ENCODE data around the gene PRSS56.
A peak's percentile ranks its signal among the peaks of the same experiment; 100 is the strongest.
"Not testable (repeated sequence)": the region's sequence is repeated elsewhere in the genome, so short reads cannot be mapped to it uniquely, and the experiment has no call there.

PRSS56 gene

DNA sequence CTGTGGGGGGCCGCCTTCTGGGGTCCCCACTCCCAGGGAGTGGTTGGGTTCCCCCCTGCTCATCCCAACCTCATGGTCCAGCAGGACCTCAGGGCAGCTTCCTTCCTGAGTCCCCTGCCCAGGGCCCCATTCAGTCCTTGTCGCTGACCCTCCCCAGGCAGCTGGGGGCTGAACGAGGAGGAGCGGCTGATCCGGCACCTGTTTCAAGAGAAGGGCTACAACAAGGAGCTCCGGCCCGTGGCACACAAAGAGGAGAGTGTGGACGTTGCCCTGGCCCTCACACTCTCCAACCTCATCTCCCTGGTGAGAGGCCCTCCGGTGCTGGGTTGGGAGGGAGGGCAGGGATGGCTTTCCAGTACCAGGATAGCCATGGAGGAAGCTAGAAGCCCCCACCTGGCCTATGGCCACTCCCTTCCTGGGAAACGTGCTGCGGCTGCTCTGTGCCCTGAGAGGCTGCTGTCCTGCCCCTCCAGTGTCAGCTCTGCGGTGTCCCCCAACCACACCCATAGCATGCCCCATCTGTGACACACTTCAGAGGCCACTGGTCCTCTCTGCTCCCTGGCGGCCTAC lies 6.3 kb downstream of the PRSS56 start:
- no peak for DNase-seq

DNA sequence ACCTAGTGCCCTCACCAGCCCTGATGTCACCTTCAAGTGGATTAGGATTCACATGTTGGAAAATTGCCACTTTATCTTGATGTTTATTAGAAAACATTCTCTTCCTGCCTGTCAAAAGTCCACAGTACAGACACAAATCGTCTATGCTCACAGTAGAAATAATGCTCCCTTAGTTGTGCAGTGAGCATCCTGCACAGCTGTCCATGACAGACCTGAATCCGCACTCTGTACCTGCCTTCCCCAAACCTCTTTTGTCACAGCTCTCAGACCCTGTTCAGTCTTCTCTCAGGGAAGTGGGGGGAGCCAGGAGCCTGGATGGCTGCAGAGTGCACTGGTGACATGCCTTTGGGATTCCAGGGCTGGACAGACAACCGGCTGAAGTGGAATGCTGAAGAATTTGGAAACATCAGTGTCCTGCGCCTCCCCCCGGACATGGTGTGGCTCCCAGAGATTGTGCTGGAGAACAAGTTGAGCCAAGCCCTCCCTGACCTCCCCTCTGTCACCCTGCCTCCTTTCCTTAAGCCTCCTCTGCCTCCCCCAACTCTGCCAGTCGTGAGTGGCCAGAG lies 7.8 kb downstream of the PRSS56 start:
- DNase-seq, result no peak

DNA sequence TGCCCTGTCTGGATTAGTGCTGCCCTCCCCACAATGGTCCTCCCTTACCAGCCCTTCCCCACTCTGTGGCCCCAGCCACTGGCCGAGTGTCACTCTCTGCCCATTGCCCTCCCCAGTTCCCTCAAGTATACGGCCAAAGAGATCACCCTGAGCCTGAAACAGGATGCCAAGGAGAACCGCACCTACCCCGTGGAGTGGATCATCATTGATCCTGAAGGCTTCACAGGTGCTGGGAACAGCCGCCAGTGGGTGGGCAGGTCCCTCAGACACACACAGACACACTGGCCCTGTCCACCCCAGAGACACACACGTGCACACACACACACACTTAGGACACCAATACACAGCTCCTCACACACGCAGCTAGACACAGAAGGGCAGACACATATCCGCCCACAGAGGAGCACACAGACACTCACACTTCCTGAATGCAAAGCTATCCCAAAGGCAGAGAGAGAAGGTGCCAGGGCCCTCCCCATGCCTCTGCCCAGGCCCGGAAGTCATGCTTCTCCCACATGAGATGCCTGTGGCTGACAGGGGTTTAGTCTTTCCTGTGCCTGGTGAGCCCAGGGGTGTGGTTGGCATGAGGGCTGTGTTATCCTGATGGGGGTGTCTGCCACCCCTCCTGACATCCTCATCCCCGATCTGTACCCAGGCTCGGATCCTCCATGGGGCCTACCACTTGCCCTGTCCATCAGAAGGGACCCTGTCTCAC lies 8.7 kb downstream of the PRSS56 start:
- no peak for DNase-seq

DNA sequence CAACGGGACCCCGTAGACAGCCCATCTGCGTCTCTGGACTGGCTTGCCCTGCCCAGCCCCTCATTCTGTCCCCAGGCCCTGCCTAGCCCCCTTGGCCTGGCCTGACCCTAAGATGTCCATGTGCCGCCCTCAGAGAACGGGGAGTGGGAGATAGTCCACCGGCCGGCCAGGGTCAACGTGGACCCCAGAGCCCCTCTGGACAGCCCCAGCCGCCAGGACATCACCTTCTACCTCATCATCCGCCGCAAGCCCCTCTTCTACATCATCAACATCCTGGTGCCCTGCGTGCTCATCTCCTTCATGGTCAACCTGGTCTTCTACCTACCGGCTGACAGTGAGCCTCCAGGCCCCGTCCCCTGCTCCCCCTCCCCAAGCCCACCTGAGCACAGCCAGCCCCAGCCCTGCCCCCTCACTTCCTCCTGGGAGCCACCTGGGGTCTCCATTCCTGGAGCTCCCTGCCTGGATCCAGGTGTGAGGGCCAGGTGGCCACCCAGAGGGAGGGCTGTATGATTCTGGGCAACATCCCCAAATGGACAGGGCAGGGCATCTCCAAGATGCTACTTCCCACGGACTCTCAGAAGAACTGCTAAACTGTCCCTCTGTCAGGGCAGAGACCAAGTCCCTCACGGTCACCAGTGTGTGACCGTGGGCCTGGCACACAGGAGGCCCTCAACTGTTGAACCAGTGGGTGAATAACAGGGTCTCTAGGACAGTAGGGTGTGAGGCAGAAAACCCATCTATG lies 9.8 kb downstream of the PRSS56 start:
- no peak for DNase-seq

DNA sequence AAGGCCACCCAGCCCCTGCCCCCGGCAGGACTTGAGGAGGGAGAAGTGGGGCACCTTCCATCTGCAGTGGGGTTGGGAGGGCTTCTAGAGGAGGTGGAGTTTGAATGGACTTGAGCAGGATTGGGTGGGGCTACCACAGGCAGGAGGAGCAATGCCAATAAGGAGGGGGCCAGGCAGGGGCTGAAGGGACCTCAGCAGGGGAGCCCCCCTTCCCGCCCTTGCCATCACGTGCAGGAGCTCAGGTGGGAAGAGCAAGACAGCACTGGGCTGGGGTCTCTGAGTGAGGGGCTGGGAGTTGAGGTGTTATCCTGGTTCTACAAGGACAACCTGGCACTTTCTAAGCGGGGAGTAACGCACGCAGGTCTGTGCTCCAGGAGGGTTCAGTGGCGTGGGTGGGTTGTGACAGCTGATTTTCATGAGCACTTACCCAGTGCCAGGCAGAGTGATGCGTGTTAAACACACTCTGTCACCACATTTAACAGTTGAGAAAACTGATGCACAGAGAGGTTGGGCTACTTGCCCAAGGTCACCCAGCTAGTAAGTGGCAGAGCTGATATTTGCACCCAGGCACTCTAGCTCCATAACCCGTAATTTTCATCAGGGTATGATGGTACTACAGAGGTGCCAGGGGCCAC lies 10.6 kb downstream of the PRSS56 start:
- no peak for DNase-seq

DNA sequence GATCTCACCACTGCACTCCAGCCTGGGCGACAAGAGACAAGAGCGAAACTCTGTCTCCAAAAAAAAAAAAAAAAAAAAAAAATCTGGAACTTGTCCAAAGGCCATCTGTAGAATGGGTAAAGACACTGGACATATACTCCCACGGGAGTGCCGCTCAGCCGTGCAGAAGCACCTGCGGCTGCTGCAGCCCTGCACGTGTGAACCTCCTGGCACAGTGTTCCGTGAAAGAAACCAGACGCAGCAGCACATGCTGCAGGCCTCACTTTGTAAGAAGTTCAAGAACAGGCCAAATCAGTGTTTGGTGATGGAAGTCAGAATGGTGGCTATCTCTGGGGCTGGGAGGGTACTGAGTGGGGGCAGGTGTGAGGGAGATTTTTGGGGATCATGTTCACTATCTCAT lies 12.2 kb downstream of the PRSS56 start:
- no peak for DNase-seq

DNA sequence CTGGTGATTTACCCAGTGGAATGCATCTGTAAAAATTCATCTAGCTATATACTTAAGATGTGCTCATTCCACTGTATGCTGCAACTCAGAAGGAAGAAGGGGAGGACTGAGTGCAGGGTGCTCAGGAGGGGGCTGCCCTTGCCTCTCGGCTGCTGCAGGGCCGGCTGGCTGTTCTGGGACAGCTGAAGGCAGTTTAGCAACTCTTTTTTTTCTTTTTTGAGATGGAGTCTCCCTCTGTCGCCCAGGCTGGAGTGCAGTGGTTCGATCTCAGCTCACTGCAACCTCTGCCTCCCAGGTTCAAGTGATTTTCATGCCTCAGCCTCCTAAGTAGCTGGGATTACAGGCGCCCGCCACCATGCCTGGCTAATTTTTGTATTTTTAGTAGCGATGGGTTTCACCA lies 12.6 kb downstream of the PRSS56 start:
- not testable (repeated sequence) for DNase-seq

DNA sequence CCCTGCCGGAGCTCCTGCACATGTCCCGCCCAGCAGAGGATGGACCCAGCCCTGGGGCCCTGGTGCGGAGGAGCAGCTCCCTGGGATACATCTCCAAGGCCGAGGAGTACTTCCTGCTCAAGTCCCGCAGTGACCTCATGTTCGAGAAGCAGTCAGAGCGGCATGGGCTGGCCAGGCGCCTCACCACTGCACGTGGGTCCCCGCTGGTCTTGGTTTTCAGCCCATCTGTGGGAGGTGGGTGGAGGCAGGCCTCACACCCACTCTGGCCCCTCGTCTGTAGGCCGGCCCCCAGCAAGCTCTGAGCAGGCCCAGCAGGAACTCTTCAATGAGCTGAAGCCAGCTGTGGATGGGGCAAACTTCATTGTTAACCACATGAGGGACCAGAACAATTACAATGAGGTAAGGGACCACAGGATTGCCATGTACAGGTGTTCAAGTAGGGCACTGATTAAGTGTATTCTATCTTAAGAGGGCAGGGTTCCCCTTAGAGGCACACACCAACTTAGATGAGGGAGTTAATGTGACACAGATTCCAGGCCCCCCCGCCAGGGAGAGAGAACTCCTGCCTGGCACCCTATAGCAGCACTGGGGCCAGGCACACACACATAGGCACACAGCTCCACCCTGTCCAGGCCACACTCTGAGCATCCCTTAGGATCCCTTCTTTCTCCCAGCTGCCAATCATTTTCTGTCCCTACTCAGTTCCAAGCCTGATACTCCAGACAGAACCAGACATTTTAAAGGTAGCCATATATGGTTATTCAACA lies 13.9 kb downstream of the PRSS56 start:
- DNase-seq, result peak; percentile 11

DNA sequence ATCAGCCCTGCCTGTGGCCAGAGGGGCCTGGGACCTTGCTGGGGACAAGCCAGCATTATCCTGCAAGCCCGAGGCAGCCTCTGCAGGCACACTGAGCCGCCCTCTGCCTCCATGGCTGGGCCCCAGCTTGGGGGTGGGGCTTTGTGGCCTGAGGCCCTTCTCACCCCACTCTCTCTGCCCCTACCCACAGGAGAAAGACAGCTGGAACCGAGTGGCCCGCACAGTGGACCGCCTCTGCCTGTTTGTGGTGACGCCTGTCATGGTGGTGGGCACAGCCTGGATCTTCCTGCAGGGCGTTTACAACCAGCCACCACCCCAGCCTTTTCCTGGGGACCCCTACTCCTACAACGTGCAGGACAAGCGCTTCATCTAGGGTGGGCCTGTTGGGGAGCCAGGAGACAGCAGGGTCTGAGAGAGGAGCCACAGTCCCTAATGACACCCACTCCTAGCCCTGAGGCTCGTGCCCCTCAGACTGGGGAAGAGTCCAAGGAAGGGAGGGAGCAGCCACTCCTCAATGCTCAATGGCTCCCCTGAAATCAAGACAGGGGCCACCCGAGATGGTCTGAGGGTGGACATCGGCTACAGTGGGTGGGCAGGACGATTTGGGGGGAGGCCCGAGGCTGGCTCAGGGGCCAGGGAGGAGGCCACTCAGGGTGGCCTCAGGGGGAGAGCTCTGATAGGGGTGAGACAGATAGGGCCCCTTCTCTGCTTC lies 14.9 kb downstream of the PRSS56 start:
- DNase-seq, result peak; percentile 6

DNA sequence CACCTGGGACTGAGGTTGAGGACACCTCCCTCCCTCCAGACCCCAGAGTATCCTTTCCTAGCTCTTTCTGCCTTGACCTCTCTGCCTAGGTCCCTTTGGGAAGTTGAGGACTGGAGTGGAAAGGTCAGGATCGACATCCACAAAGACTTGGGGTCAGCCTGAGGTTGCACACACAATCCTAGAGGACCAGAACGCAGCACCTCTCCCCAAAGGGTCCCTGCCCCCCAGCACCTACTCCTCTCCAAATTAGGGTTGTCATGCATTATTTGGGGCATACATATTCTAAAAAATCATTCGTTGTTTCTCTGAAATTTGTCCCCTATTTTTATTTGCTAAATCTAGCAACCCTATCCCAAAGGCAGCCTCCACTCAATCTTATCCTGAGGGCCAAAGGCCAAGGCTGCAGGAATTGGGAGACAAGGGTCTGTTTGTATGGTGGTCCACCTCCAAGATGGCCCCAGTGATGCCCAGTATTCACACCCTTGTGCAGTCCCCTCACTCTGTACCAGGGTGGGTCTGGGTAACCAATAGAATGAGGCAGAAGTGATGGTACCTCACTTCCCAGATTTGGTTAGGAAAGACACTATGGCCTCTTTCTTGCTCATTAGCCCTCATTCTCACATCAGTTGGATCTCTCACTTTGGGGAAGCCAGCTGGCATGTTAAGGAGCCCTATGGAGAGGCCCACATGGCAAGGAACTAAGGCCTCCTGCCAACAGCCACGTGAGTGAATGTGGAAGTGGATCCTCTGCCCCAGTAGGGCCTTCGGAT lies 15.8 kb downstream of the PRSS56 start:
- no peak for DNase-seq

DNA sequence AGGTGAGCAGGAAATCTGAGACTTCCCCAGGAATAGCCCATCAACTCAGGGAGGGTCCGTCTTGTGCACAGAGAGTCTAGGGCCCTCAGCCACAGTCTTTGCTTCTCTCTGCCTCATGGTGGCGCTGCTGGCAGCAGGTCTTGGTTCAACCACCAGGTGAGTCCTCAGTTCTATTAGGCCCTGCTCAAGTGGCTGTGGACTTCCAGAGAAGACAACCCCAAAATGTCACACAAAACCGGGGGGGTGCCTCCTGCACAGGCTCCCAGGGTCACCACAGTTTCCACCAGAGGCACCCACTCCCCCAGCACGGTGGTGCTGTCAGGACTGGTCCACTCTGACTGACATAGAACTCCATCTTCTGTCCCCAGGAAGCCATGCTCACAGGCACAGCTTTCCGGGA lies 16.9 kb downstream of the PRSS56 start:
- DNase-seq, result no peak

DNA sequence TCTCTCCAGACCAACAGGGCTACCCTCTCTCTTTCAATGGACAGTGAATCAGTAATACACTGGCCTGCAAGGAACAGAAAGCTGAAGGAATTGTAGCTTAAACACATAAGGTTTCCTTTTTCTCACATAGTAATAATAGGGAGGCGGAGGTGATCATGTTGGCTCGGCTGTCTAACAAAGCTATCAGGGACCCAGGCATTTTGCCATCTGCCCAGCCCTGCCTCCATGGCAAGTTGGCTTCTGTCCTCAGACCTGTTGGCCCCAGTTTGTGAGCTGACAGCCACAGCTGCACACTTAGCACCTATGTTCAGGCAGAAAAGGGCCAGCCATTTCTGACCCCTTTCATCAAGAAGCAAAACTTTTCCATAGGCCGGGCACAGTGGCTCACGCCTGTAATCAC lies 17.3 kb downstream of the PRSS56 start:
- DNase-seq, result no peak

DNA sequence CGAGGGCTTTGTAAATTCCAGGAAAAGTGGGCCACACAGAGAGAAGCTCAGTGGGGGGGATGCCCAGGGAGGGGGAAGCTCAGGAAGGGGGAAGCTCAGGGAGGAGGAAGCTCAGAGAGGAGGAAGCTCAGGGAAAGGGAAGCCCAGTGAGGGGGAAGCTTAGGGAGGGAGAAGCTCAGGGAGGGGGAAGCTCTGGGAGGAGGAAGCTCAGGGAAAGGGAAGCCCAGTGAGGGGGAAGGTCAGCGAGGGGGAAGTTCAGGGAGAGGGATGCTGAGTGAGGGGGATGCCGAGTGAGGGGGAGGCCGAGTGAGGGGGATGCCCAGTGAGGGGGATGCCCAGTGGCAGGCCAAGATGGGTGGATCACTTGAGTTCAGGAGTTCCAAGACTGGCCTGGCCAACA lies 18.5 kb downstream of the PRSS56 start:
- no peak for DNase-seq

DNA sequence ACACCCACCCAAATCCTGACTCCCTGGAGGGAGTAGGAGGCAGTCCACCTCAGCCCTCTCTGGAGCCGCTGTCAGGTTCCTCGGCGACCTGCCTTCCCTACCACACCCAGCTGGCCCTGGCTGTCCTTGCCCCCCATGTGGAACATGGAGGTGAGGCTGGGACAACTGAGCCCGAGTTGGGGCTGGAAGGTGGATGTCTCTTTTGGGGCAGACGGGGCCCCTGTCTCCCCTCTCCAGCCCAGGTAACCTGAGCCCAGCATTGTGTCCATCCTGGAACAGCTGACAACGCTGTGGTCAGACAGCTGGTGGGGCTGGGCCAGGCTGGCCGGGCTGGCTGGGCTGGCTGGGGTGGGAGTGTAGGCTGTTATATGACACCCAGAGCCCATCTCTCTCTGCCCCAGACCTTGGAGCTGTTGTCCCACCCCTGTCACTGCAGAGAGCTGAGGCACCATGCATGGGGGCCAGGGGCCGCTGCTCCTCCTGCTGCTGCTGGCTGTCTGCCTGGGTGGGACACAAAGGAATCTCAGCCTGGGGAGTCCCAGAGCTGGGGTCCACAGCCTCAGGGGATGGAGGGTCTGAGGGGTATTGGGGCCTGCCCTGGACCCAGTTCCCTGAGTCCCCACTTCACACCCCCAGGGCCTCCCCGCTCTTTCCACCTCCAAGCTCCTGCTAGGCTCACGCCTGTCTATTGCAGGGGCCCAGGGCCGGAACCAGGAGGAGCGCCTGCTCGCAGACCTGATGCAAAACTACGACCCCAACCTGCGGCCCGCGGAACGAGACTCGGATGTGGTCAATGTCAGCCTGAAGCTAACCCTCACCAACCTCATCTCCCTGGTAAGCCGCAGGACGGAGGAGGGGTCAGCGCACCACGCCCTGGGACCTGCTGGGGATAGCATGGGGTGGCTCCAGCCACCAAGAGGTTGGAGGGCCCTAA lies 19.4 kb downstream of the PRSS56 start, which contains the start of gene CHRNG:
Gene CHRNG (plus strand): TSS at position 395 of the 934 bp plus-strand sequence. CDS start 56 bp downstream, at position 451.
- no peak for DNase-seq

DNA sequence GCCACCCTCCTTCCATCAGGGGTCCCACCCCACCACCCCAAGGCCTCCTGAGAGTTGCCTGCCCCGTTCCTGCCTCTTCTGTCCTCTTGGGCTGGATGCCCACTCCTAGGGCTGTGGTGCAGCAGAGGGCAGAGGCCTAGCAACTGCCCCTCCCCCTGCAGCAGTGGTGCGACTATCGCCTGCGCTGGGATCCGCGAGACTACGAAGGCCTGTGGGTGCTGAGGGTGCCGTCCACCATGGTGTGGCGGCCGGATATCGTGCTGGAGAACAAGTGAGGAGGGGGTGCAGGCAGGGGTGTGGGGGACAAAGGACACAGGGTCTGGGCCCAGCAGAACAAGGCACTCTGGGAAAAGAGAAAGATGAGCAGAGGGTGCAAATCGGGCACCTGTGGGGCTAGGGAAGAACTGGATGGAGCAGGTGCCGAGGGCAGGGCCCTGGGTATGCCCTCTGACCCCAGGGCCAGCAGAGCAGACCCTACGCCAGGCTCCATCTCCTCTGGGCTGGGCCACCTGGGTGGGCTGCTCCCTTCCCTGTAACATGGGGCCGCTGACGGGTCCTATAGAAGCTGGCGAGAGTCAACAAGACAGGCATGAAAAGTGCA lies 20.4 kb downstream of the PRSS56 start:
- no peak for DNase-seq

DNA sequence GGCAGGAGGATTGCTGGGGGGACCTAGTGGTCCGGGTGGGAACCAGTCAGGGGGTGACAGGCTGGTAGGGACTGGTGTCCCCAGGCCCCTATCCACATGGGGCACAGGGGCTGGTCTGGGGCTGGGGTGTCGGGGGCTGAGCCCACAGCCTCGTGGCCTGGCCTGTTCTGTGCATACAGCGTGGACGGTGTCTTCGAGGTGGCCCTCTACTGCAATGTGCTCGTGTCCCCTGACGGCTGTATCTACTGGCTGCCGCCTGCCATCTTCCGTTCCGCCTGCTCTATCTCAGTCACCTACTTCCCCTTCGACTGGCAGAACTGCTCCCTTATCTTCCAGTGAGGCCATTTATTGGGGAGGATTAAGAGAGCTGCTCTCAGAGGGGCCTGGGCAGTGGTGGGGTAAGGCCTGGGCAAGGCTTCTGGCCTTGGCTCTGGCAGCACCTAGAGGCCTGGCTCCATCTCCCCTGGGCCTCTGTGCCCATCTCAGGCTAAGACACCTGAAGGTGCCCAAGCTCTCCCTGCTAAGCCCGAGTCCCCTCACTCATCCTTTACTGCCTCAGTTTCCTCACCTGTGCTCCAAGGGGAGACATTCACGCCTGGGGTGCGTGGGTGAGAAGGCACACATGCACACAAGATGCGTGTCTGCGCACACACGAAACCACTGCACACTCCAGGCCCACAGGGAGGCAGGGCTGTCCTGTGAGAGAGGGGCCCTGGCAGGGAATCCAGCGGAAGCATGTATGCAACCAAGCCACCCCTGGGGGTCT lies 21.2 kb downstream of the PRSS56 start:
- no peak for DNase-seq

DNA sequence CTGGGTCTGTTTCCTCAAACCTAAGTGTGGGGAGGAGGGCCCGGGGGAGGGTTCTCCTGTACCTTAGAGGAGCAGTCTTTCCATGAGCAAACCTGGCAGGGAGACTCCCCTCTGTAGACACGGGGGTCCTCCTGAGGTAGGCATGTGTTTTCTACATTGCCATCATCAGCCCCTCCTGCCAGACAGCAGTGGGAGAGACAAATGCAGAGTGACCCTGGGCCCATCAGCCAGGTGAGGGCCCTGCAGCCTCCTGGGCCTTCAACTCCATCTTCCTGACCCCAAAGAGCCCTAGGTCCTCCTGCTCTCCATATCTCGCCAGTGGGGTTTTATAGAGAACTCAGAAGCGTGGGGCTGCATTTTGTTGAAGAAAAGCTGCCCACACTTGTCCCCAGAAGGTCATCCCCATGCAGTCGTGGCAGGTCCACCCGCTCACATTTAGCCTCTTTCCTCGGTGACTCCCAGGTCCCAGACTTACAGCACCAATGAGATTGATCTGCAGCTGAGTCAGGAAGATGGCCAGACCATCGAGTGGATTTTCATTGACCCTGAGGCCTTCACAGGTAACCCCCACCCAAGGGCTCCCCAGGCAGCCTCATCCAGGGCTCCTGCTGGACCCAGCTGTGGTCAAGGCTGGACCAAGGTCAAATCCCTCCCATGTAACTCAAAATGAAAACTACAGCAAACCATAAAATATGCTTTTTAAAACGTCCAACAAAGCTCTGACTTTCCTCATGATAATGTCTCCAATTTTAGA lies 21.9 kb downstream of the PRSS56 start:
- DNase-seq, result no peak

All from activated T-cell treated with anti-CD3 and anti-CD28 coated beads, Interleukin-2, amount 50 U/mL, for 1 hour (primary cell).